NCI-H82 (cell line): Measurements from ENCODE around the gene FNDC3A.

Experiments used
- DNase-seq: peaks from one replicate; lab custom pipeline; 2025; lab: John Stamatoyannopoulos, UW

The FNDC3A gene

GRCh38 chr13:49218493-49219051 lies 242.9 kb downstream of the FNDC3A start:
- peak; percentile 79 for DNase-seq

- peak; percentile 90 for DNase-seq
Observed at GRCh38 chr13:49219647-49220035, 243.9 kb downstream of the FNDC3A start.

GRCh38 chr13:49220036-49220855 lies 244.5 kb downstream of the FNDC3A start, which contains the start of gene MLNR:
MLNR (plus strand) TSS chr13:49220338; CDS start chr13:49220338, 0 bp downstream.
- DNase-seq = peak; percentile 90

GRCh38 chr13:49220856-49221589 lies 245.3 kb downstream of the FNDC3A start:
- DNase-seq = peak; percentile 63

GRCh38 chr13:49221590-49221965 lies 245.9 kb downstream of the FNDC3A start:
- DNase-seq = no peak

GRCh38 chr13:49225223-49226042 lies 249.7 kb downstream of the FNDC3A start:
- DNase-seq = no peak

- DNase-seq = no peak
Observed at GRCh38 chr13:49226613-49227012, 250.9 kb downstream of the FNDC3A start.

- DNase-seq = no peak
Observed at GRCh38 chr13:49234741-49235140, 259.0 kb downstream of the FNDC3A start.

- no peak for DNase-seq
Observed at GRCh38 chr13:49235856-49236431, 260.2 kb downstream of the FNDC3A start.

- no peak for DNase-seq
Observed at GRCh38 chr13:49238621-49239020, 262.9 kb downstream of the FNDC3A start.

- DNase-seq = peak; percentile 56
Observed at GRCh38 chr13:49240017-49240416, 264.3 kb downstream of the FNDC3A start.

- DNase-seq = no peak
Observed at GRCh38 chr13:49241296-49241695, 265.6 kb downstream of the FNDC3A start.

- no peak for DNase-seq
Observed at GRCh38 chr13:49245101-49245500, 269.4 kb downstream of the FNDC3A start.

- no peak for DNase-seq
Observed at GRCh38 chr13:49246850-49247642, 271.3 kb downstream of the FNDC3A start.

- peak; percentile 99 for DNase-seq
Observed at GRCh38 chr13:49247643-49248621, 272.2 kb downstream of the FNDC3A start, which contains the start of gene CDADC1. CDADC1 (plus strand) TSS chr13:49247925; CDS start chr13:49248038, 113 bp downstream.

GRCh38 chr13:49248622-49249002 lies 272.9 kb downstream of the FNDC3A start:
- no peak for DNase-seq

- no peak for DNase-seq
Observed at GRCh38 chr13:49251326-49251725, 275.6 kb downstream of the FNDC3A start.

- no peak for DNase-seq
Observed at GRCh38 chr13:49253310-49253709, 277.6 kb downstream of the FNDC3A start.

- DNase-seq = no peak
Observed at GRCh38 chr13:49254007-49254406, 278.3 kb downstream of the FNDC3A start.
